CD14-positive monocyte (primary cell): Measurements from ENCODE around the gene PI4KB. TPM values are rescaled to one million over a fixed set of nuclear protein-coding genes. Genes with fewer than 3 reads are reported as not detected.

Source experiments
- DNase-seq, 3 donors: peaks; one replicate each; pipeline ENCODE4 v3.0.0-alpha.2; 2011 to 2022
- H2AFZ ChIP-seq: 2 replicates; pipeline ENCODE4 v1.6.0; 2012; ENCODE audit warnings: mild to moderate bottlenecking, low read depth, low read length, inconsistent platforms; ENCODE audit not compliant: insufficient read depth, poor library complexity, severe bottlenecking
- H3K27ac ChIP-seq, 2 donors: 1 replicate in 1 of 2; 2 replicates in 1 of 2; pipeline ENCODE4 v1.5.1; 2012 to 2013; ENCODE audit warnings: low read length in 2 of 2, control low read depth in 1 of 2, inconsistent platforms in 1 of 2, low read depth in 1 of 2, mild to moderate bottlenecking in 1 of 2
- H3K27me3 ChIP-seq, 2 donors: one replicate each; pipeline versions ENCODE4 v1.6.0 to v1.6.1; 2011 to 2013; ENCODE audit warnings: low read length in 2 of 2; ENCODE audit not compliant: control insufficient read depth in 2 of 2, insufficient read depth in 2 of 2
- H3K36me3 ChIP-seq, 2 donors: replicated peaks in 1 of 2; 1 replicate in 1 of 2; 2 replicates in 1 of 2; pipeline versions ENCODE4 v1.5.1 to v1.6.1; 2012 to 2013; ENCODE audit warnings: low read length in 2 of 2, control low read depth in 1 of 2, inconsistent platforms in 1 of 2, mild to moderate bottlenecking in 1 of 2; ENCODE audit not compliant: insufficient read depth in 2 of 2, control insufficient read depth in 1 of 2
- H3K4me1 ChIP-seq, 2 donors: 1 replicate in 1 of 2; 2 replicates in 1 of 2; pipeline versions ENCODE4 v1.5.1 to v1.6.1; 2012 to 2013; ENCODE audit warnings: low read length in 2 of 2, control low read depth in 1 of 2, inconsistent platforms in 1 of 2, mild to moderate bottlenecking in 1 of 2, moderate library complexity in 1 of 2; ENCODE audit not compliant: insufficient read depth in 2 of 2, control insufficient read depth in 1 of 2
- H3K4me2 ChIP-seq: replicated peaks from 2 replicates; pipeline ENCODE3; 2012; ENCODE audit warnings: low read length, moderate library complexity, mild to moderate bottlenecking; ENCODE audit not compliant: poor library complexity, severe bottlenecking; ENCODE audit errors: extremely low read depth
- H3K4me3 ChIP-seq, 3 experiments: fragments of 200-600 bp in 1 of 3; sonication (generic) in 1 of 3; replicated peaks in 1 of 3; 1 replicate in 2 of 3; 2 replicates in 1 of 3; pipeline ENCODE4 v1.5.1; 2011 to 2013; ENCODE audit warnings: low read length in 3 of 3, mild to moderate bottlenecking in 3 of 3, control low read depth in 2 of 3, low read depth in 2 of 3, inconsistent platforms in 1 of 3, moderate library complexity in 1 of 3
- H3K79me2 ChIP-seq: 2 replicates; pipeline ENCODE4 v1.6.0; 2012; ENCODE audit warnings: mild to moderate bottlenecking, control low read depth, inconsistent platforms, low read length, moderate library complexity; ENCODE audit not compliant: insufficient read depth
- H3K9ac ChIP-seq: 2 replicates; pipeline ENCODE4 v1.6.0; 2017; ENCODE audit warnings: low read length, mild to moderate bottlenecking; ENCODE audit not compliant: insufficient read depth, poor library complexity, severe bottlenecking
- H3K9me3 ChIP-seq, 2 donors: replicated peaks in 1 of 2; 1 replicate in 1 of 2; 2 replicates in 1 of 2; pipeline versions ENCODE4 v1.5.1 to v1.6.1; 2012 to 2013; ENCODE audit warnings: low read length in 2 of 2, control low read depth in 1 of 2; ENCODE audit not compliant: control insufficient read depth in 1 of 2, insufficient read depth in 1 of 2
- H4K20me1 ChIP-seq: 2 replicates; pipeline ENCODE4 v1.6.0; 2012; ENCODE audit warnings: mild to moderate bottlenecking, low read length, control low read depth, moderate library complexity; ENCODE audit not compliant: insufficient read depth
- H3K27ac Mint-ChIP-seq, 7 donors: one replicate each; pipeline ENCODE4 v1.8.0; 2020; ENCODE audit warnings: mild to moderate bottlenecking in 7 of 7, mixed read lengths in 7 of 7, moderate library complexity in 6 of 7, inconsistent platforms in 2 of 7
- H3K27me3 Mint-ChIP-seq, 3 donors: one replicate each; pipeline ENCODE4 v1.8.0; 2021 to 2022; ENCODE audit warnings: low read depth in 3 of 3, mild to moderate bottlenecking in 3 of 3, mixed read lengths in 3 of 3, moderate library complexity in 3 of 3, inconsistent platforms in 1 of 3
- H3K36me3 Mint-ChIP-seq, 2 donors: one replicate each; pipeline ENCODE4 v1.8.0; 2020; ENCODE audit warnings: mixed read lengths in 2 of 2, inconsistent platforms in 1 of 2, mild to moderate bottlenecking in 1 of 2
- H3K4me1 Mint-ChIP-seq: one replicate; pipeline ENCODE4 v1.8.0; 2020; ENCODE audit warnings: mild to moderate bottlenecking, mixed read lengths
- H3K4me3 Mint-ChIP-seq, 2 donors: one replicate each; pipeline ENCODE4 v1.8.0; 2020; ENCODE audit warnings: mild to moderate bottlenecking in 2 of 2, mixed read lengths in 2 of 2, moderate library complexity in 1 of 2
- H3K9me3 Mint-ChIP-seq, 7 donors: one replicate each; pipeline ENCODE4 v1.8.0; 2020 to 2022; ENCODE audit warnings: mixed read lengths in 7 of 7, mild to moderate bottlenecking in 6 of 7, moderate library complexity in 6 of 7, inconsistent platforms in 2 of 7
- CTCF ChIP-seq: fragments of 200-600 bp; IDR thresholded peaks from one replicate; pipeline ENCODE4 v1.8.0; 2022; ENCODE audit warnings: antibody characterized with exemption, mild to moderate bottlenecking
- WGBS: methylation state at CpG from one replicate; pipeline ENCODE4 v1.1.5; 2013; ENCODE audit warnings: missing lambda C conversion rate; ENCODE audit not compliant: insufficient coverage; 5-methylcytosine and 5-hydroxymethylcytosine counted together
- intact Hi-C, 2 donors: fragments of 100-400 bp; cut with micrococcal nuclease; formaldehyde crosslinking; loops; one replicate each; pipeline versions ENCODE4 v1.15.0 to v1.15.1; 2023
- polyA plus RNA-seq, 3 donors: library from polyadenylated mRNA; depleted of rRNA in 1 of 3; unstranded in 2 of 3; stranded (reverse) in 1 of 3; fragments of 300-500 nt in 2 of 3; fragments of >200 nt in 1 of 3; fragmentation: Illumina TruSeq in 2 of 3; gene quantifications; 1 replicate in 2 of 3; 2 replicates in 1 of 3; pipeline ENCODE4 v1.2.3, GENCODE V29; 2012 to 2021

PI4KB gene
- polyA plus RNA-seq, 3 donors, result 37.8 to 148 (median 50.3) TPM

GRCh38 chr1:151327903-151328674 is 873 bp upstream of the PI4KB start:
- Mint-ChIP-seq H3K27ac (peak overlapping the region; percentile 95 to 100 (median 97)), H3K27me3 (peaks cover 1 to 3% (median 3%) of the 10 kb centered on the region in 3 donors), H3K4me1 (peaks cover 36% of the 10 kb centered on the region), H3K4me3 (peak overlapping the region; percentile 89 to 99), H3K36me3 (peaks cover 15 to 23% of the 10 kb centered on the region in 2 donors), H3K9me3 (peaks cover 0 to 2% (median 0%) of the 10 kb centered on the region in 7 donors)
- Histone ChIP-seq H3K4me2 (peak overlapping the region; percentile 87), H3K9me3 (no peaks in the 10 kb centered on the region), H3K36me3 (peaks cover 10 to 20% of the 10 kb centered on the region in 2 donors), H3K9ac (peak overlapping the region; percentile 84), H3K27ac (peak overlapping the region; percentile 72 to 86), H2AFZ (peak overlapping the region; percentile 96), H3K4me3 (peak overlapping the region; percentile 49 to 91 (median 80)), H4K20me1 (peaks cover 17% of the 10 kb centered on the region), H3K79me2 (peaks cover 44% of the 10 kb centered on the region), H3K27me3 (no peaks in the 10 kb centered on the region), H3K4me1 (peaks cover 30 to 35% of the 10 kb centered on the region in 2 donors)
- 18% methylated on average over 22 of the region's 34 CpGs for WGBS
- TF ChIP-seq CTCF, result no peak
- intact Hi-C loops, result loop anchor here in 1 of 2 donors (2.0 kb wide), 1 partner anchor 17 kb away; no protein-coding TSS in a partner anchor
- DNase-seq, result no peak

DNA sequence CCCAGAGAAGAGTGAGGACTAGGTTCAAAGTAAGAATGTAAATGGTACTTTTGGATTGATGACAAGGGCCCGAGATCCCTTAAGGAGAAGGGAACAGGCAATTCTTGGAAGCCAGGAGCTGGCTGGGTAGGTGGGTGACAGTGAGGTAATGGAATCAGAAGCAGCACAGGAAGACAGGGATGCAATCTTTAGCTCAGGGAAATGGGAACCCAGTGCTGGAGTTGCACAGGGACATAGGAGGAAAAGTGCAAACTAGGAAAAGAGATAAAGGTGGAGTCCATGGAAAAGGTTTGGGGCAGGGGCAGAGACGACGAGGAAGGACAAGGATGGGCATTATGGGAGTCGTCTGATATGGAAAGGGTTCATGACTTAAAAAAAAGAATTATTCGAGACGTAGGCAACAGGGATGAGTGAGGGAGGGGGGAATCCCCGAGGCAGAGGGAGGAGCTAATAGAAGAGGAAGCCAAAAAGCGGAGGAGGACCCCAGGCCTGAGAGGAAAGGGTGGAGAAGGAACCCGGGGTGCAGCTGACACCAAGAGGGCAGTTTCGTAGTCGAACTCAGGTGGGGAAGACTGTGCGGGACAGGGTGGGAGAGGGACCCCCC is 495 bp downstream of the PI4KB start:
- Histone ChIP-seq H2AFZ (peak overlapping the region; percentile 63), H3K4me2 (peak overlapping the region; percentile 87), H3K9me3 (no peaks in the 10 kb centered on the region), H3K27me3 (no peaks in the 10 kb centered on the region), H3K27ac (peak overlapping the region; percentile 72 to 86), H3K4me3 (peak overlapping the region; percentile 49 to 91 (median 80)), H3K9ac (peak overlapping the region; percentile 84), H4K20me1 (peaks cover 29% of the 10 kb centered on the region), H3K4me1 (peaks cover 30 to 35% of the 10 kb centered on the region in 2 donors), H3K79me2 (peaks cover 58% of the 10 kb centered on the region), H3K36me3 (peaks cover 21 to 32% of the 10 kb centered on the region in 2 donors)
- Mint-ChIP-seq H3K27me3 (peaks cover 1 to 3% (median 3%) of the 10 kb centered on the region in 3 donors), H3K4me1 (peaks cover 36% of the 10 kb centered on the region), H3K36me3 (peaks cover 26 to 36% of the 10 kb centered on the region in 2 donors), H3K27ac (peak overlapping the region; percentile 95 to 100 (median 97)), H3K9me3 (peaks cover 0 to 2% (median 0%) of the 10 kb centered on the region in 7 donors), H3K4me3 (peak overlapping the region; percentile 89 to 99)
- 4% methylated on average over 8 of the region's 12 CpGs for WGBS
- peak; percentile 73 to 83 (median 79) for DNase-seq
- no peak for TF ChIP-seq CTCF
- intact Hi-C loops, result loop anchor here in 1 of 2 donors (2.0 kb wide), 1 partner anchor 16 kb away; no protein-coding TSS in a partner anchor
